ENCODE results near the gene ZNF772. TPM values are rescaled to one million over a fixed set of nuclear protein-coding genes. Genes with fewer than 3 reads are reported as not detected.

ZNF772 gene
- total and polyA plus RNA-seq, 2 experiments from 2014 or later: 2.5 to 28.0 TPM

DNA sequence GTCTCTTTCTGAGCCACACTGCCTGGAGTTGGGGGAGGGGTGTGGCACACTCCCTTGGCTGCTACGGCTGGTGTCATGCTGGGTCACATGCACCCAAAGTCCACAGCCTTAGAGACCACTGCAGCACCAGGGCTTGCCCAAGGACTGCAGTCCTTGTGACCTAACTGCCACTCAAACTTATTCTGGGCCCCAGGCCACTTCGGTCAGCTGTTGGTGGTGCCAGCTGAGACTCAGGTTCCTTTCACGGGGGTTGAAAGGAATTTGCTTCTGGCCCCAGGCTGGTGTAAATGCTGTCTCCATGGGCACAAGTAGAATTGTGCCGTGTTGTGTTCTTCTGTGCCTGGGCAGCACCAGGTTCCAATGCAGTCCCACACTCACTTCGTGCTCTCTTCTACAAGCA lies 10.9 kb downstream of the ZNF772 start (continued):
- no peak for TF ChIP-seq ZNF462 (CRISPR knock-in tag; IDR thresholded peaks at IDR 0.05)
- no peak for TF ChIP-seq NANOG (IDR thresholded peaks at IDR 0.05; ENCODE audit: borderline replicate concordance)
- TF ChIP-seq ZNF331 (CRISPR knock-in tag; IDR thresholded peaks at IDR 0.05; ENCODE audit: low read depth): no peak
- TF ChIP-seq EZH2phosphoT487 (IDR thresholded peaks at IDR 0.05; ENCODE audit: unreplicated experiment): no peak
- TF ChIP-seq ETS1 (IDR thresholded peaks at IDR 0.05): no peak
- TF ChIP-seq CTCF (conservative IDR thresholded peaks at IDR 0.05; ENCODE audit: low read depth in 2 of 2): no peak
